ENCODE measurements around the gene C4orf50.

Gene C4orf50

DNA sequence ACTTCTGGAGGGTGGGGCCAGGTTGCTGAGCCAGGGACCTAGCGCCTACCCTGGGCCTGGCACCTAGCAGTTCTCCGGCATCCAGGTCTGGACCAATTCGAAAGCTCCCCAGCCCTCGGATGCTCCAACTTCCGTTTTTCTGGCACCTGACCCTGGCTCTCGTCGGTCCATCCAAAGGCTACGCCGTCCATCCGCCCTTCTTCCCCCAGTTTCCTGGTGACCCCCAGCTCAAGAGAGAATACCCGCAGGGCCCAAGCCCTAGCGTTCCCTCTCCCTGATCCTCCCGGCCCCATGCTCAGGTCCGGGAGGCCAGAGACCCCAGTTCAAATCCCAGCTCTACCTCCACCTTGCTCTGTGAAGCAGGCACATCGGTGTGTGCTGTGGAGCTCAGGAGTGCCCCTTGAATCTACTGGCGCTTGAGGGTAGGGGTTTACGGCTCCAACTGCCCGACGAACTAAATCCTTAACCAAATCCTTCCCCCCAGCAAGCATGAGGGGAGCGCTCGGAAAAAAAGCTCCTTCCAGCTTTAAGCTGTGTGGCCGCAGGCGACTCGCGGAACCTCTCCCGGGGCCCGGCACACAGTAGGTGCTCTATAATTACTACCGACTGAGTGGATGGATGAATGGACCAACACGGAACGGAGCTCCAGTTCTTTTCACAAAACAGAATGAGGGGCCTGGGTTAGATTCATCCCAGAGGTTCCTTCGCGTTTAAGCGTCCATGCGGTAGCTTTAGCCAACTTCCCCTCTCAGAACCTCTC is 126.5 kb downstream of the C4orf50 start:
- DNase-seq (ENCODE audit: low read depth) = no peak
- TF ChIP-seq, protein P1, sequence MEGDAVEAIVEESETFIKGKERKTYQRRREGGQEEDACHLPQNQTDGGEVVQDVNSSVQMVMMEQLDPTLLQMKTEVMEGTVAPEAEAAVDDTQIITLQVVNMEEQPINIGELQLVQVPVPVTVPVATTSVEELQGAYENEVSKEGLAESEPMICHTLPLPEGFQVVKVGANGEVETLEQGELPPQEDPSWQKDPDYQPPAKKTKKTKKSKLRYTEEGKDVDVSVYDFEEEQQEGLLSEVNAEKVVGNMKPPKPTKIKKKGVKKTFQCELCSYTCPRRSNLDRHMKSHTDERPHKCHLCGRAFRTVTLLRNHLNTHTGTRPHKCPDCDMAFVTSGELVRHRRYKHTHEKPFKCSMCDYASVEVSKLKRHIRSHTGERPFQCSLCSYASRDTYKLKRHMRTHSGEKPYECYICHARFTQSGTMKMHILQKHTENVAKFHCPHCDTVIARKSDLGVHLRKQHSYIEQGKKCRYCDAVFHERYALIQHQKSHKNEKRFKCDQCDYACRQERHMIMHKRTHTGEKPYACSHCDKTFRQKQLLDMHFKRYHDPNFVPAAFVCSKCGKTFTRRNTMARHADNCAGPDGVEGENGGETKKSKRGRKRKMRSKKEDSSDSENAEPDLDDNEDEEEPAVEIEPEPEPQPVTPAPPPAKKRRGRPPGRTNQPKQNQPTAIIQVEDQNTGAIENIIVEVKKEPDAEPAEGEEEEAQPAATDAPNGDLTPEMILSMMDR (IDR thresholded peaks at IDR 0.05; ENCODE audit: insufficient read depth, low read depth, low read length, missing control alignments) = no peak
- no peak overlapping the region for H3K4me3 ChIP-seq (ENCODE audit: low read length)

DNA sequence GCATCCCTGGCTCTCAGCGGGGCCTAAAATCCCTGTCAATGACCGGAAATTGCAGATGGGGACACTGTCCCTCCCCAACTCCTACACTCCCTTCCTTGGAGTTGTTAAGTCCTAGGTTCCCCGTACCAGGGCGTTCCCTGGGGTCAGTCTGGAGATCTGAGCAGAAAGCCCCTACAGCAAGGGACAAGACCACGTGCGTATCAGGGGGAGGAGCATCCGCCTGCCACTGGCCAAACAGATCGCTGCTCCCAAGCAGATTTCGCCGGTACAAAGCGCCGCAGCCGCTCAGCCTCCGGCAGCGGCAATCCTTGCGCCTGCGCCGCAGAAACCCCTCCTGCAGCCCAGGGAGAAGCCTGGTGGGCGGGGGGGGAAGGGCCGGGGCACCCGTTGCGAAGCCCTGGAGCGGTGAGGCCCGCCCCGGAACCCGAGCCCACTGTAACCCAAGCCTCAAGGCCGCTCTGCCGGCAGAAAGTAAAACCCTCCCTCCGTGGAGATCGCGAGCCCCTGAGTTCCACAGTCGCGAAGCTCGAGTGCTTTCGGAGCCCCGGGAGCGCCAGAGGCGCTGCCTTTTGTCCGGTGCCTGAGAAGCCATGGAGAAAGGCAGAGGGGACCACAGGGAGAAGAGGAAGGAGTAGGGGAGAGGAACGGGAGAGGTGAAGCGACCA is 128.0 kb downstream of the C4orf50 start:
- H3K4me3 ChIP-seq (ENCODE audit: low read length) = no peak overlapping the region
- no peak for DNase-seq (ENCODE audit: low read depth)
- TF ChIP-seq, protein P1 (IDR thresholded peaks at IDR 0.05; ENCODE audit: insufficient read depth, low read depth, low read length, missing control alignments) = no peak

DNA sequence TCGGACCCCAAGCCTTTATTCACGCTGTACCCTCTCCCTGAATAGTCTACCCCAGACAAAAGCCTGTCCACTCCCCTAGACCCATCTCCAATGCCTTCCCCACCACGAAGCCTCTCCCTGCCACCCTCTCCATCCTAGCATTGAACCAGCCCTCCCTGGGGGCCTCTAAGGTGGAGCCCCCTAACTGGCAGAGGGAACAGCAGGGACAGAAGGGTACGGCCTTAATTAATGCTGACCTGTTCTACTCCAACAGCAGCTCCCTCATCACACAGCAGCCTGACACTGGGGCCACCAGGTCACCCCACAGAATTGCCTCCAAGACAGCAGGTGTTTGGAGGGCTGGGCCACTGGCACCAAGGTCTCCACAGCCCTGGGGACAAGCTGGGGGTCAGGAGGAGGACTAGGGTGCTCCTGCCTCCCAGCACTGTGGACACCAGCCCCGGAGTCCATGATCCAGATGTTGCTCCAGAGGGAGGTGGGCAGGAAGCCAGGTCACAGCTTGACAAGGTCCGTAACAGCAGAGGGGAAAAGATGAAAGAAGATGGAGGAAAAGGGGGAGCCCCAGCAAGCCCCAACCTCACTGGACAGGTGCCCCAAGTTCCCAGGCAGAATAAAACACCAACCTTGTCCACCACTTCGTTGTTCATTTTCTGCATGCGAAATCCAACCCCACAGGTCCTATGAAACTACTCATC is 129.1 kb downstream of the C4orf50 start:
- TF ChIP-seq, protein P1 (IDR thresholded peaks at IDR 0.05; ENCODE audit: insufficient read depth, low read depth, low read length, missing control alignments) = no peak
- no peak overlapping the region for H3K4me3 ChIP-seq (ENCODE audit: low read length)
- DNase-seq (ENCODE audit: low read depth) = no peak

DNA sequence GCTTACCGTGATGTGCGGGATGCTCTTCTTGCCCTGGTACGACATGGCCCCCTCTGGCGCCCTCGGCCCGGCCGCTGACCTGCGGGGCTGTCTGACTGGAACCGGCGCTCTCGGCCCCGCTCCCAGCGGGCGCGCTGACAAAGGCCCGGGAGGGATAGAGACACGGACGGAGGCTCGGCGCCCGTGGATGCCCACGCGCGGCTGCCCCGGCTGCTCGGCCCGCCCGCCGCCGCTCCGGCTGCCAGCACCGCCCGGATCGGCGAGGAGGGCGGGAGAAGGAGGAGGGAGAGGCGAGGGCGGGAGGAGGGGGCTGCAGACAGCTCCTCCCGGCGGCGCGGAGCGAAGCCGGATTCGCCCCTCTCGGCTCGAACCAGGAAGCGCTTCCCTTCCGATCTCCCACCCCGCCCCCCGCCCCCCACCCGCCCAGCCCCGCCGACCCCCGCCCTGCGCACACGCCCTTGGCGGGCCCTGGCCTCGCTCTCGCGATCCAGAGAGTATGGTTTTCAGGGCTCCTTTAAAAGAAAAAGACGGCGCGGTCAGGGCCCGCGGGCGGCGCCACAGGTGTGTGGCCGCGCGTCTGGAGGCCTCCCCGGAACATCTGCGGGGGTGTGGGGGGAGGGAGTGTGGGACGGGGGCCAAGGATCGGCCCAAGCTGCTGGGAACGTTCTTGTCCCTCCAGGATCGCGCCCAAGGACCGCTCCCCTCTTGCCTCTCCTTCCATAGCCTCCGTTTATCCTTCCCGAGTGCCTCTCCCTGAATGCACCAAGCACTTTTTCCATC is 129.8 kb downstream of the C4orf50 start:
- no peak for DNase-seq (ENCODE audit: low read depth)
- TF ChIP-seq, protein P1 (IDR thresholded peaks at IDR 0.05; ENCODE audit: insufficient read depth, low read depth, low read length, missing control alignments) = no peak
- H3K4me3 ChIP-seq (ENCODE audit: low read length) = no peak overlapping the region

DNA sequence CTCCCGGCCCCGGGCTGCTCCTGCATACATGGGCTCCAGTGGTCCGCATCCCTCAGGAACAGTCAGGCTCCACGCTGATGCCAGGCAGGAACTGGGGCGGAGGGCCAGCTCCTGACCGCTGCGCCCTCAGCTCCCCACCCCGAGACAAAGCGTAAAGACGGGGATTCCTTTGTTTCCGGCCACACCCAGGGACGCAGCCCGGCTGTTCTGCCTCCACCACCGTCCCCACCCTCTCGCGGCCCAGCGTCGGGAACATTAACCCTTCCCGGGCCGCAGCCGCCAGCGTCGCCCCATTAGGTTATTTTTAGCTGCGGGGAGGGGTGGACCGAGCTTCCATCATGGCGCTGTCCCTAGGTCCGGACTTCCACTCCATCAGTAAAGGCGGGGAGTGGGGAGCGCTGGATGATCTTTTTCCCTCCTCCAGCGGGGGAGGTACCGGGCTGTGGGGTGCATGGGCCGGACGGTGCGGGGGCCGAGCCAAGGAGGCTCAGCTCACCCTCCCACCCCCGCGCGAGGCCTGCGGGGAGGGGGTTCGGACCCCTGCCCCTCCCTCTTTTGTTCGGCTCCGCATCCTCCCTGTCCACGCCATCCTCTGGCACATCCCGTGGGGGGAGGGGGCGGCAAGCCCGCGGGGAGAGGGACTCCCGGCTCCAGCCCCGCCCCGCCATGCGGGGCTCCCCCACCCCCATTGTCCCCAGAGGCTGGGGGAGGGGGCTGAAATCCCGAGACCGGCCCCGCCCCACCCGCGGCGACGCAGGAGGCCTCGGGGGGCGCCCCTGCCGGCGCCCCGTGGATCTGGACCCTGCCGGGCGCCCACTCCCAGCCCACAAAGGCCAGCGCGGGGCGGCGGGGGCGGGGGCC is 130.6 kb downstream of the C4orf50 start:
- H3K4me3 ChIP-seq (ENCODE audit: low read length) = no peak overlapping the region
- no peak for DNase-seq (ENCODE audit: low read depth)
- TF ChIP-seq, protein P1 (IDR thresholded peaks at IDR 0.05; ENCODE audit: insufficient read depth, low read depth, low read length, missing control alignments) = no peak

DNA sequence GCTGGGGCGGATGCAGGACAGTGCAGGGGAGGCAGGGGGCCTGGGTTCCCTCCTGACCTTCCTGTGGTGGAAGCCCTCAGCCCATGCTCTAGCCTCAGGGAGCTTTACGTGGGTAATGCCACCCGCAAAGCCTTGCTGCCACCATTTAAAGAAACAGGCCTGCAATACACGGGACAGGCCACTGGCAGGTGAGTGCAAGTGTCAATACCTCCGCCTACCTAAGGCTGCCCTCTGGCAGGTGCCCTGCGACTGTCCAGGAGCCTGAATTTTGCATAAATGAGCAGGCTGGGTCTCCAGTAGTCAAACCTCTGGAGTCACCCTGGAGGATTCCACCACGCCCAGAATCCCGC is 131.2 kb downstream of the C4orf50 start:
- H3K4me3 ChIP-seq (ENCODE audit: low read length) = no peak overlapping the region
- no peak for DNase-seq (ENCODE audit: low read depth)
- TF ChIP-seq, protein P1 (IDR thresholded peaks at IDR 0.05; ENCODE audit: insufficient read depth, low read depth, low read length, missing control alignments) = no peak

Measured in epithelial cell of esophagus (primary cell).